Ovary (tissue), 9 donors: Measurements from ENCODE around the gene FGR. TPM values are rescaled to one million over a fixed set of nuclear protein-coding genes. Genes with fewer than 3 reads are reported as not detected.
"Not testable (repeated sequence)": the region's sequence is repeated elsewhere in the genome, so short reads cannot be mapped to it uniquely, and the experiment has no call there.

ENCODE experiments used
- DNase-seq, 5 donors: peaks; one replicate each; pipeline ENCODE4 v3.0.0-alpha.2; 2019 to 2020
- H3K27ac ChIP-seq, 2 donors: fragments of 200-600 bp; one replicate each; pipeline versions ENCODE4 v1.5.1 to v1.8.0; 2019 to 2022
- H3K27me3 ChIP-seq: fragments of 200-600 bp; one replicate; pipeline ENCODE4 v1.8.0; 2022
- H3K36me3 ChIP-seq: fragments of 200-600 bp; sonication (generic); one replicate; pipeline ENCODE4 v1.5.1; 2019
- H3K4me1 ChIP-seq: one replicate; pipeline ENCODE4 v1.8.1; 2013; ENCODE audit warnings: mild to moderate bottlenecking, moderate library complexity; ENCODE audit not compliant: insufficient read depth
- H3K4me3 ChIP-seq: fragments of 200-600 bp; sonication (generic); one replicate; pipeline ENCODE4 v1.5.1; 2017
- H3K9me3 ChIP-seq, 2 donors: fragments of 200-600 bp in 1 of 2; sonication (generic) in 1 of 2; one replicate each; pipeline versions ENCODE4 v1.5.1 to v1.8.1; 2013 to 2019; ENCODE audit warnings: mild to moderate bottlenecking in 1 of 2, moderate library complexity in 1 of 2
- CTCF ChIP-seq, 3 donors: fragments of 450-650 bp in 2 of 3; fragments of 200-600 bp in 1 of 3; IDR thresholded peaks; one replicate each; pipeline versions ENCODE4 v1.5.1 to v1.8.0; 2016 to 2022; ENCODE audit warnings: antibody characterized with exemption in 3 of 3, mild to moderate bottlenecking in 1 of 3
- EP300 ChIP-seq: sonication (generic); formaldehyde crosslinking; IDR thresholded peaks from one replicate; pipeline ENCODE4 v1.6.1; 2017; ENCODE audit warnings: antibody characterized with exemption
- POLR2A ChIP-seq: fragments of 450-650 bp; IDR thresholded peaks from one replicate; pipeline ENCODE4 v1.6.1; 2017; ENCODE audit warnings: antibody characterized with exemption, mild to moderate bottlenecking, moderate library complexity
- WGBS, 3 donors: extraction: QIAGEN DNeasy Blood & Tissue Kit in 1 of 3; methylation state at CpG; one replicate each; pipeline versions ENCODE4 v1.1.5 to v1.1.7; 2013 to 2017; 5-methylcytosine and 5-hydroxymethylcytosine counted together
- intact Hi-C, 4 donors: fragments of 100-400 bp; cut with DNase I; formaldehyde crosslinking; loops; one replicate each; pipeline versions ENCODE4 v1.11.0 to v1.15.1; 2022 to 2023
- polyA plus RNA-seq, 2 donors: library from polyadenylated mRNA; stranded (reverse); fragments of 200-250 nt in 1 of 2; fragments of 350-450 nt in 1 of 2; fragmentation: Illumina TruSeq in 1 of 2; extraction: RNeasy Lipid Tissue Mini Kit (QIAGEN cat#74804) in 1 of 2; gene quantifications; one replicate each; pipeline ENCODE4 v1.2.3, GENCODE V29; 2013 to 2014
- total RNA-seq, 7 donors: library from RNA; depleted of rRNA in 2 of 7; stranded (reverse); fragments of >200 nt in 2 of 7; fragmentation: NEBNext Ultra II Directional in 3 of 7; extraction: Animal tissue kit (Norgen Biotek cat#: 25700) in 3 of 7; gene quantifications; one replicate each; pipeline versions ENCODE4 v1.1.0 to v1.2.4, GENCODE V29; 2016 to 2023
- donor health status: DM: no; HTN: no; CAD: no; lungs with moderate emphysema.
- donor health status: DM: no; HTN: no; CAD: no.
- donor health status: Bipolar disorder and iron deficiency.
- donor health status: DM: yes; HTN: yes; CAD: no.
- donor health status: DM: no; HTN: no; CAD: no.
- donor health status: DM: yes; HTN: yes; CAD: no.

The FGR gene
- total and polyA plus RNA-seq, 9 donors, result 1.1 to 14.1 (median 4.2) TPM

GRCh38 chr1:27623327-27624212, 11.4 kb downstream of the FGR start:
- Histone ChIP-seq H3K27me3 (no peaks in the 10 kb centered on the region), H3K36me3 (no peaks in the 10 kb centered on the region), H3K4me1 (no peaks in the 10 kb centered on the region), H3K4me3 (no peak overlapping the region), H3K9me3 (no peaks in the 10 kb centered on the region), H3K27ac (no peak overlapping the region)
- DNase-seq, result no peak
- TF ChIP-seq POLR2A (no peak), EP300 (no peak), CTCF (IDR thresholded peaks at IDR 0.05) (no peak)
- 90 to 95% (median 90%) methylated on average over 13 of the region's 13 CpGs for WGBS, 3 donors
- intact Hi-C loops, result no loop called here

GRCh38 chr1:27622828-27623227, 12.2 kb downstream of the FGR start:
- 87 to 90% (median 89%) methylated on average over 4 of the region's 4 CpGs for WGBS, 3 donors
- intact Hi-C loops, result no loop called here
- Histone ChIP-seq H3K27ac (no peak overlapping the region), H3K36me3 (no peaks in the 10 kb centered on the region), H3K9me3 (no peaks in the 10 kb centered on the region), H3K4me3 (no peak overlapping the region), H3K4me1 (no peaks in the 10 kb centered on the region), H3K27me3 (no peaks in the 10 kb centered on the region)
- DNase-seq, result no peak
- TF ChIP-seq EP300 (no peak), CTCF (IDR thresholded peaks at IDR 0.05) (no peak), POLR2A (no peak)

- H3K27me3 ChIP-seq, result no peaks in the 10 kb centered on the region
- 40 to 45% (median 41%) methylated on average over 7 of the region's 7 CpGs for WGBS, 3 donors
- no peaks in the 10 kb centered on the region for H3K4me1 ChIP-seq
- no peaks in the 10 kb centered on the region for H3K36me3 ChIP-seq
- no peak overlapping the region for H3K27ac ChIP-seq
- TF ChIP-seq CTCF (IDR thresholded peaks at IDR 0.05), result no peak
- no peak for TF ChIP-seq EP300
- no peak for TF ChIP-seq POLR2A
- no peaks in the 10 kb centered on the region for H3K9me3 ChIP-seq
- intact Hi-C loops, result no loop called here
- no peak overlapping the region for H3K4me3 ChIP-seq
- DNase-seq, result no peak
Measured at GRCh38 chr1:27621051-27621920, 13.7 kb downstream of the FGR start.

GRCh38 chr1:27619782-27620438, 15.1 kb downstream of the FGR start:
- H3K9me3 ChIP-seq, H3K4me3 ChIP-seq, H3K27ac ChIP-seq, intact Hi-C loops, H3K27me3 ChIP-seq, DNase-seq, H3K4me1 ChIP-seq, H3K36me3 ChIP-seq: not testable (repeated sequence)
- WGBS, 3 donors, result 88 to 94% (median 91%) methylated on average over 7 of the region's 7 CpGs
